A204.1 (cell line): ENCODE measurements around the gene ZP4.
A peak's percentile ranks its signal among the peaks of the same experiment; 100 is the strongest.
"Not testable (repeated sequence)": the region's sequence is repeated elsewhere in the genome, so short reads cannot be mapped to it uniquely, and the experiment has no call there.

Experiments
- FAIRE-seq: peaks from 2 replicates; lab custom pipeline; 2012; peaks lifted over from hg19 to GRCh38; lab: Jason Lieb, UNC

Gene ZP4

DNA sequence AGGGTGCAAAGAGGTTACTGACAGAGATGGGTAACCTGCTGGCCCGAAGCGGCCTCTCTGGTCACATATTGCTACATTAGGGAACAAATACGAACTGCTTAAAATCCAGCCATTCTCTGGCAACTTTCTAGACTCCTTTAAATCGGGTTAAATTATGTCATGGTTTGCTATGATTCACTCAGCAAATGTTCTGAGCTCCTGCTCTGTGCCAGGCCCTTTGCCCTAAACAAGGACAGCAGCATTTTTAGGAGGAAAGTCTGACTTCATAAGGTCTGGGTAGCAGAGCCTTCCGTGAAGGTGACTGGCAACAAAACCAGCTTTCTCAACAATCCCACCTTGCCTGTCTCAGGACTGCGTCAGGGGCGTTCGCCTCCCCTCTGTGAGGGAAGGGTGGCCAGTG, 15.4 kb downstream of the ZP4 start:
- no peak for FAIRE-seq

DNA sequence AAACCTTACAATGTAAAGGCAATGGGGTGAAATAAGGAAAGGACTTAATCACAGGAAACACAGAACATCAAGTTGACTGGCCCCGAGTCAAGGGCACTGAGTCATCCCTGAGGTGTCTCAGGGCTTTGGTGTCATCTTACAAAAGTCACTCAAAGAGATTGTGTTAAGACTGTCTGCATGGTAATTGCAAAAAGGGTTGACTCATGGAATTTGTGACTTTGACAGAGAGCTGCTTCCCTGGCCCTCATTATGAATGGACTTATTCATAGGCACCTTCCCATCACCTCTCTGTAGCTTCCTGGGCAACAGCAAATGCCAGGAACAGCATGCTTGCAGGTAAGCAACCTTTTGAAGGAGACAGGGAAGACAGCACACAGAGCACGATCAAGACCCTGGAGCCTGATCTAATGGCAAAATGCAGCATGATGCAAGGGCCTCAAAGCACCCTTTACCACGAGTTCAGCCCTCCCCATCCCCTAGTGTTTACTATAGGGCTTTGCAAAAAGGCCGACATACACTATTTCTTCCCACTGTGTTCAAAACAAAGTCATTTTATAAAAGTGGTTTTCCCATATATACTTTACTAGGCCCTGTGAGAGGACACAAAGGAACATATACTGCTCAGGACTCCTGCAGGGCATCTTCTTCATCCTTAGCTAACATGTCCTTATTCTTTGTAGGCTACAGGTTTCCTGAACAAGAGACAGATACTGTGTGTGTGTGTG, 17.1 kb downstream of the ZP4 start:
- FAIRE-seq: no peak

DNA sequence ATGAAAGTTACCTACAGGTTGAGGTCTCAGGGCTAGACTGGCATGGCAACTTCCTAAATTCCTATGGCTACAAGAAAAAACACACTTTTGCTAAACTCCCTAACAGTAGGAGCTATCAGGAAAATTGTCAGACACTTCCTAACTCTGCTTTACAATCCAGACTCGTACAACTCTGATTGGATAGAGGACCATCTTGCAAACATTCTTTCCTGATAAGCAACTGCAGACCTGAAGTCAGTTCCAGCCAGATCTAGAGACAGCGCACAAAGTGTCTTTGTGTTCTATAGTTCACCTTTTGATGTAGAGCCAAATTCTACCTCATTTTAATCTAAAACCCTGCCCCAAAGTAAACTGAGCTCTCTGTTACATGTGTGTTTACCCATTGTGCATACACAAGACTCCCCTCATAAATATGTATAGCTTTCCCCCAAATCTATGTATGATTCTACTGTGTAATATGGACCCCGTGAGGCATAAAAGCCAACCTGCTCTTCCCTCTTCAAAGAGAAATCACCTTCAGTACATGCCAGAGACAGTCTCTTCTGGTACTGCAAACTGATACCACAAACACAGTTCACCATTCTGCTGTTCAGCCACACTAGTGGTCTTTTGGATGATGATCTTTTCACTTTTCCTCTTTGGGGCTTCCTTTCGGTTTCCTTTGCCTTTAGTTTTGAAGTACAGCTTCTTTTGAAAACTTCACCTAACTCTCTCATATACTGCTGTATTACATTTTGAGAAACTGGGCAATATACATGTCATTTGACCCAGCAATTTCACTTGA, 21.7 kb downstream of the ZP4 start:
- FAIRE-seq: no peak

DNA sequence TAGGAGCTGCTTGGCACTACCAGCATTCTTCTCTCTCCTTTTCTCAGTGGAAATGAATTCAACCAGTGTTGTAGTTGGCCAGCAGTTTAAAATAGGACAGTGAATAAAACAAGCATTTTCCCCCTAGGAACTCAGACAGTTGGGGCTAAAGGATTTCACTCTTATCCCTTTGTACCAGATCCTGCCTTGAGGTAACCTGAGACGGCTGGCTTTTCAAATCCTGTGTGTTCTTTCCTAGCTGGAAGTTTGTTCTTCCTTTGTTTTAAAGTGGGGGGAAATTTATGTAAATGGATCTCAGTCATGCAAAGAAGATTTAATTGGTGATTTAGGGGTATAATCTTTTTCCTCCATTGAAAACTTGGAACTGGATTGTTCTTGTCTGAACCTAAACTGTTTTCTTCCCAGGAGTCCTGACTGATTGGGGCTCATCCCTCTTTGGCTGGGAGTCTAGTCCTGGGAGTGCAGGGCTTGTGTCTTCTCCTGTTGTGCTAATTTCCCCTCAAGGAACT, 23.3 kb downstream of the ZP4 start:
- FAIRE-seq: no peak

GRCh38 chr1:237864338-237865244, 26.1 kb downstream of the ZP4 start:
- no peak for FAIRE-seq

GRCh38 chr1:237863234-237863633, 27.5 kb downstream of the ZP4 start:
- FAIRE-seq: no peak

- FAIRE-seq: no peak
Measured at GRCh38 chr1:237861944-237862343, 28.8 kb downstream of the ZP4 start.

DNA sequence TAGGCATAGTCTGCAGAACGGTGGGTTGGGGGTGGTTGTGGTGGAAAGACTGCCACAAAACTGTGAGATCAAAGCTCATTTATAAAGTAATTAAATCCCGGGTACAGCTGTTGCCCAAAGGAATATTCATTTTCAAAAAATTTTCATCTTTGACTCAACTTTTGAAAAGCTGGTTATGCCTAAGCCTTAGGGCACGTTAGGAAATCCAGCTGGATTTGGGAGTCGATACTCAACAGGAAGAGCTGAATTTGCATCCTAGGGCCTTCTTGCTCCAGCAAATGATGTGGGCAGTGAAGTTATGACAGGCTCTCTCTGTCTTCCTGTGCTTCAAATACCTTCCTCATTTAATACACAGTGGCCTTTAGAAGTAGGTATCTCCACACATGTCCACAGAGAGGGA, 31.7 kb downstream of the ZP4 start:
- no peak for FAIRE-seq

GRCh38 chr1:237857455-237857854, 33.3 kb downstream of the ZP4 start:
- no peak for FAIRE-seq

DNA sequence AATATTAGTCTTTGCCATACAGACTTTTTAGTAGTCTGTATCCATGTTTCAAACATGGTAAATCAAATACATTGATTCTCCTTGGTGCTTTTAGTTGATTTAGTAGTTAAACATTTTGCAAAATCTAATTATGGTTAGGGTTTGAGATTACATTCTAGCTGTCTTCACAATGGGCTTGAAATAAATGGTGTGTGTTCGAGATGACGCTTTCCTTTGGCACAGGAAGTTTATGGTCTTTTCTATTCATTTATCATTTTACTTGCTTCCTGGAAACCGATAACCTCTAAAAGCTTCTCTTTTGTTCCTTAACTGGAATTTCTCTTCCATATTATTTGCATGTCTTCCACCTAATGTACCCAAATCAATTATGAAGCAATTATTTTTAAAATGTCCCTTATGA, 38.4 kb downstream of the ZP4 start:
- no peak for FAIRE-seq

GRCh38 chr1:237851210-237851845, 39.4 kb downstream of the ZP4 start:
- FAIRE-seq: peak; percentile 43

- FAIRE-seq: not testable (repeated sequence)
Measured at GRCh38 chr1:237843516-237843915, 47.2 kb downstream of the ZP4 start.

- no peak for FAIRE-seq
Measured at GRCh38 chr1:237841485-237841884, 49.2 kb downstream of the ZP4 start.

GRCh38 chr1:237838904-237839534, 51.7 kb downstream of the ZP4 start:
- no peak for FAIRE-seq

DNA sequence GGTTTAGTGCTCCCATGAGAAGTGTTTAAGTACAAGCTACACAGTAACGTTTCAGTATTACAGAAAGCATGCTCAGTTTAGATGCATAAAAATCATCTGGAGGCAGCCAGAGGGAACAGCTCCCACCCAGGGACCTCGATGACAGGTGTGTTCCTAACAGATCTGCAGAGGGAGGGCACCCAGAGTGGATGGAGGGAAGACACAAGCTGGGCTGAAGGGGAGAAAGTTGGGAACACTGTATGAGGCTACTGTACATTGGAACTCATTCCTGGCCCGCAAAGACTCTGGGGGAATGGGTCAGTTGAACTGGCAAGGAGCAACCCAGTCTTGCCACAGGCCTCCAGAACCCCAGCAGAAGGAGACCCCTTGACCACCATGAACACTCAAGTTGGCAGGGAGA, 52.4 kb downstream of the ZP4 start:
- no peak for FAIRE-seq

- FAIRE-seq: no peak
Measured at GRCh38 chr1:237834461-237834860, 56.3 kb downstream of the ZP4 start.

GRCh38 chr1:237834048-237834447, 56.7 kb downstream of the ZP4 start:
- no peak for FAIRE-seq

- FAIRE-seq: no peak
Measured at GRCh38 chr1:237832858-237833257, 57.9 kb downstream of the ZP4 start.
